ENCODE measurements around the gene PILRA.
"Not testable (repeated sequence)": the region's sequence is repeated elsewhere in the genome, so short reads cannot be mapped to it uniquely, and the experiment has no call there.

Gene PILRA

DNA sequence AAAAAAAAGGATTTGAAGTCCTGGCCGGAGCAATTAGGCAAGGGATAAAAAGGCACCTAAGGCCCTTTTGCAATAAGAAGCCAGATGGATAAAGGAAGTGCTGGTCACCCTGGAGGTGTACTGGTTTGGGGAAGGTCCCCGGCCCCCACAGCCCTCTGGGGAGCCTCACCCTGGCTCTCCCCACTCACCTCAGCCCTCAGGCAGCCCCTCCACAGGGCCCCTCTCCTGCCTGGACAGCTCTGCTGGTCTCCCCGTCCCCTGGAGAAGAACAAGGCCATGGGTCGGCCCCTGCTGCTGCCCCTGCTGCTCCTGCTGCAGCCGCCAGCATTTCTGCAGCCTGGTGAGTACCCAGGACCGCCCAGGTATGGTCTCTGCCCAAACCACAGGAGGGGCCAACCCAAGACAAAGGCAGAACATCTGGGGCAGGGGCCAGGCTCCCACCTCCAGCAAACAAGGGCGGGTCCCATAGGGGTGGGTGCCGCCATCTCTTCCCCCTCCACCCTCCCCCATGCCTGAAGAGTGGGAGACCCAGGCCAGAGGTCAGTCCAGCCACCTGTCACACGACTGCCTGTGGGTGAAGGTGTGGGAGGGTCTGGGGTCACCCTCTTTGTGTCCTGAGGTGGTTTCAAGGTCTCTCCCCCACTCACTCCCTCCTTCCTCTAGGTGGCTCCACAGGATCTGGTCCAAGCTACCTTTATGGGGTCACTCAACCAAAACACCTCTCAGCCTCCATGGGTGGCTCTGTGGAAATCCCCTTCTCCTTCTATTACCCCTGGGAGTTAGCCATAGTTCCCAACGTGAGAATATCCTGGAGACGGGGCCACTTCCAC, 15.0 kb upstream of the PILRA start, which contains the start of gene PILRB:
Gene PILRB (plus strand): TSS at position 91 of the 830 bp plus-strand sequence. CDS start 186 bp downstream, at position 277.
- DNase-seq, result no peak

DNA sequence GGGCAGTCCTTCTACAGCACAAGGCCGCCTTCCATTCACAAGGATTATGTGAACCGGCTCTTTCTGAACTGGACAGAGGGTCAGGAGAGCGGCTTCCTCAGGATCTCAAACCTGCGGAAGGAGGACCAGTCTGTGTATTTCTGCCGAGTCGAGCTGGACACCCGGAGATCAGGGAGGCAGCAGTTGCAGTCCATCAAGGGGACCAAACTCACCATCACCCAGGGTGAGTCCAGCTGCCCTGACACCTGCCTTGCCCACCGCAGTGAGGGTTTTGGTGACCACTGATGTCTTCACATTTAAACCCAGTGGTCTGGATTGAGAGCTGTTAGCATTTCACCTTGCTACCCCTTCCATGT, 14.5 kb upstream of the PILRA start:
- no peak for DNase-seq

DNA sequence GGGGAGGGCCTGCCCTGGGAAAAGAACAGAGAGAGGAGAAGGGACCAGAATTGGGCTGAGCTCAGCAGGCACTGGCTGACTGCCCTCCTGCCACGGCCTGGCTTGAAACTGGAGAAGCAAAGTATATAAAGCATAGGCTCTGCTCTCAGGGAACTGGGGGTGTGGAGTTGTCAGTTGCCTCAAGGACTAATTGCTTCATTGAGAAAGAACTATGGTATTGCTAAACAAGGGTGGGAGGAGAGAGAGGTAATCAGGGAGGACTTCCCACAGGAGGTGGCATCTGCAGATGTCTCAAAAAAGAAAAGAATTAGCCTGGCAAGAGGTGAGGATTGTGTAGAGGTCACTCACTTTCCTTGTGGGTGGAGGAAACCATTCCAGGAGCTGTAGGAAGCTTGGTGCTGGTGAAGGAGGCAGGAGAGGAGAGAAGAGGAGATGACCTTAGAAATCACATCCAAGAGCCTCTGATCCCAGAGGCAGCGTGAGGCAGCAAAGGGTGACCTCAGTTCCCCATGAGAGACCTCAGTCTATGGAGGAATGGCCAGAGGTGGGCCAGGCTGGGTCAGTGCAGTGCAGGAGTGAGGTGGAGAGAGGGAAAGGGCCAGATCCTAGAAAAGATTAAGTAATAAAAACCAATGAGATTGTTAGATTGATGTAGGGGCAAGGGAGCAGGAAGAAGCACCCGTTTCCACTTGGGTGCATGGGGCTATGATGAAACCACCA, 13.0 kb upstream of the PILRA start:
- DNase-seq, result no peak

DNA sequence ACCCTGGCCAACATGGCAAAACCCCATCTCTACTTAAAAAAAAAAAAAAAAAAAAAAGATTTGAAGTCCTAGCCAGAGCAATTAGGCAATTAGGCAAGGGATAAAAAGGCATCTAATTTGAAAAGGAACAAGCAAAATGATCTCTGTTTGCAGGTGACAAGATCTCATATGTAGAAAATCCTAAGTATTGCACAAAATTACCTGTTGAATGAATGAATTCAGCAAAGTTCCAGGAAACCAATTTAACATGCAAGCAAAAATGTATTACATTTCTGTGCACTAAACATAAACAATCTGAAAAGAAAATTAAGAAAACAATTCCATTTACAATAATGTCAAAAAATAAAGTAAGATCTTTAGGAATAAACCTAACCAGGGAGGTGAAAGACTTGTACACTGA, 10.2 kb upstream of the PILRA start:
- DNase-seq, result no peak

DNA sequence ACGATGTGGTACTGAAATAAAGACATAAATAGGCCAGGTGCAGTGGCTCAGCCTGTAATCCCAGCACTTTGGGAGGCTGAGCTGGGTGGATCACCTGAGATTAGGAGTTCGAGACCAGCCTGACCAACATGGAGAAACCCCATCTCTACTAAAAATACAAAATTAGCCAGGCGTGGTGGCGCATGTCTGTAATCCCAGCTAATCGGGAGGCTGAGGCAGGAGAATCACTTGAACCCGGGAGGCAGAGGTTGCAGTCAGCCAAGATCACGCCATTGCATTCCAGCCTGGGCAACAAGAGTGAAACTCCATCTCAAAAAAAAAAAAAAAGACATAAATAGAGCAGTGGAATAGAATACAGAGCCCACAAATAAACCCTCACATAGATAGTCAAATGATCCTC, 9.5 kb upstream of the PILRA start:
- DNase-seq, result not testable (repeated sequence)

DNA sequence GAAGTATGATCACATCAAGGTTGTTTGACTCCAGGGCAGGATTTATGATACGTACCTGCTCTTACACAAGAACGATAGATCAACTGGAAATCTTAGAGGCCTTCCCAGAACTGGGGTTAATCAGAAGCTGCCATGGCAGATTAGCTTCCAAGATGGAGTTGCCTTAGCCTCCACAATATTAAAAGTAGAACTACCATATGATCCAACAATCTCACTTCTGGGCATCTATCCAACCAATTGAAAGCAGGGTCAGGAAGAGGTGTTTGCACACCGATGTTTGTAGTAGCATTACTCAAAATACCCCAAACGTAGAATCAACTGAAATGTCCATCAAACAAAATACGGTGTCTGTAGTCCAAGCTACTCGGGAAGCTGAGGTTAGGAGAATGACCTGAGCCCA, 8.8 kb upstream of the PILRA start:
- no peak for DNase-seq

DNA sequence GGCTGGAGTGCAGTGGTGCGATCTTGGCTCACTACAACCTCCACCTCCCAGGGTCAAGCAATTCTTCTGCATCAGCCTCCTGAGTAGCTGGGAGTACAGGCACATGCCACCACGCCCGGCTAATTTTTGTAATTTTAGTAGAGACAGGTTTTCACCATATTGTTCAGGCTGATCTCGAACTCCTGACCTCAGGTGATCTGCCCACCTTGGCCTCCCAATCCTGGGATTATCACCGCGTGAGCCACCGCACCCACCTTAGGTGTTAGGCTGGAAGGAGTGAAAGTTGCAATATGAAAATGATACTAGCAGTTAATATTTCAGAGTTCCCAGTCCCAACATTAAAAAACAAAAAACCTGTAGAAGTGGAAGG, 7.3 kb upstream of the PILRA start:
- not testable (repeated sequence) for DNase-seq

DNA sequence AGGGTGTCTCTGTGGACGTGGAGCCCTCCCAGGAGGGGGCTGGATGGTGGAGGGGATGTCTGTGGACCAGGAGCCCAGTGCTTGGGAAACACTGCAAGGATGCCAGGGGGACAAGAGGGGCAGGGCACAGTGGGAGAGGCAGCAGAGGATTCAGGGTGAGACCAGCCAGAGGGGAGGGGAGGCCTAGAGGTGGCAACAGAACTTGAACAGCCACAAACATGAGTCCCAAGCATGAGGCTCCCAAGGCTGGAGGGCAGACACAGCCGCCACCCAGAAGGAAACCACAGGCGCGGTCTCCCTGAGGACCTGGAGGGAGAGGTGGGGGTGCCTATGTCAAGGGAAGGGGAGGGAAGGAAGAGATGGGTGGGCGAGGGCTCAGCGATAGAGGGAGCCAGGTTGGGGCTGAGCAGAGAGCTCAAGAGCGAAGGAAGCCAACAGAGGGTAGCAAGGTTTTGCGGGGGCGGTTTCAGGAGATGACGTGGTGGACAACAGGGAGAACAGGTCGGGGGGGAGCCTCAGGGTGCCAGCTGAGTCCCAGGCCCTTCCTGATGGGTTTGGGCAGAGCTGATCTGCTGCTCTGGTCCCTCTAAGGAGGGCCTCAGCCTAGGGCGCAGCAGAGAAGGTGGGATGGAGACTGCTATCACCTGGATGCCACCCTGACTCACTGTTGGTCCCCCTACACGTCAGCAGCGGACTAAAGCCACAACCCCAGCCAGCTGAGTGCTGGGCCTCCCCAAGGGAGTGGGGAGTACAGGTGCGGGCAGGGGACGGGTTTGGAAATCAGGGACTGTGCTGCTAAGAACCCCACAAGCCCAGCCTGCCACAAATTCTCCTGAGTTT, 6.7 kb upstream of the PILRA start:
- no peak for DNase-seq

DNA sequence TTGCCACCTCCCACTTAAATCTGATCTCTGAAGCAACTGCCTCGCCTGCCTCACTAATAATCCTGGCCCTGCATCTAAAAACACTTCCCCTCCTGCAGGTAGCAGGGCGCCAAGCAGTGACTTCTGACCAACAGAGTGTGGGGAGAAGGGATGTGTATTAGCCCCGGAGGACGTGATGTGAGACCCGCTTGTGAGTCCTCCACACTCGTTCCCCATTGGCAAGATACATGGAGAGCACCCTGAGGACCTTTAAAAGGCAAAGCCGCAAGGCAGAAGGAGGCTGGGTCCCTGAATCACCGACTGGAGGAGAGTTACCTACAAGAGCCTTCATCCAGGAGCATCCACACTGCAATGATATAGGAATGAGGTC, 6.1 kb upstream of the PILRA start:
- no peak for DNase-seq

DNA sequence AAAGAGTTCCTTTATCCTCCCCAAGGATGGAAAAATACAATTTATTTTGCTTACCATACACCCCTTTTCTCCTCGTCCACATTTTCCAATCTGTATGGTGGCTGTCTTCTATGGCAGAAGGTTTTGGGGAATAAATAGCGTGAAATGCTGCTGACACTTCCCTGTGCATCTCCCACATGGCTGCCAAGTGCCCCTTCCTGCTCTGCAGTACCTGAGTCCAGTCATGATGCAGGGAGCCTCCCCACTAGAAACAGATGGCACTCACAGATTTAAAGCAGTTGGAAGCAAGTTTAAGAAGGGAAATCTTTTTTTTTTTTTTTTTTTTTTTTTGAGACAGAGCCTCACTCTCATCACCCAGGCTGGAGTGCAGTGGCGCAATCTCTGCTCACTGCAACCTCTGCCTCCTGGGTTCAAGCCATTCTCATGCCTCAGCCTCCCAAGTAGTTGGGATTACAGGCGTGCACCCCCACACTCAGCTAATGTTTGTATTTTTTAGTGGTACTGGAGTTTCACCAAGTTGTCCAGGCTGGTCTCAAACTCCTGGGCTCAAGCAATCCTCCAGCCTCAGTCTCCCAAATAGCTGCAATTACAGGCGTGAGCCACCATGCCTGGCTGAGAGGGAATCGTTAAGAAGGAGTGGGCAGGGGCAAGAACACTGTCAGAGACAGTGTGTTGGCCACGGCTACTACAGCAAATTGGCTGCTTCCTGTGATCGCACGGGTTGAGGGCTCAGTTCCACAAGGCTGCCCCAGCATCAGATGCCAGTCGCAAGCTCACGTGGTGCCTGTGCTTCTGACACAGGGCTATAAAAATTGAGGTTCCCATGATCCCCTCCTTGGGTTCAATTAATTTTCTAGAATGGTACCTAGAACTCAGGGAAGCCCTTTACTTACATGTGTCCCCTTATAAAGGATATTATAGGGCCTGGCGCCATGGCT, 5.3 kb upstream of the PILRA start:
- no peak for DNase-seq

DNA sequence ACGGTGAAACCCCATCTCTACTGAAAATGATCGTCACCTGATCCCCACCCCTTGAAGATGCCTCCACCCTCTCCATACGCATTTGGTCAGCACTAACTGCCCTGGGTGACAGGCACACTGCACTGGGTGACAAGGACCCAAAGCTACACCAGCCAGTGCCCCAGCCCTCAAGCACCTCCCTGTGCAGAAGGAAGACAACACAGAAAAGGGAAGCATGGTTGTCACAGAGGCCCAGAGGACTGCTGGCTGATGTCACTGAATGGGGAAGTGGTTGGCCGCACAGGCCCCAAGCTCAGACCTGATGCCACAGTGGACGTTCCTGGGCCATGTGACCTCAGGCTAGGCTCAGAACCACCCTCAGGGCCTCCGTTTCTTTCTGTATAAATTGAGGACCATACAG, 4.2 kb upstream of the PILRA start:
- DNase-seq, result no peak

DNA sequence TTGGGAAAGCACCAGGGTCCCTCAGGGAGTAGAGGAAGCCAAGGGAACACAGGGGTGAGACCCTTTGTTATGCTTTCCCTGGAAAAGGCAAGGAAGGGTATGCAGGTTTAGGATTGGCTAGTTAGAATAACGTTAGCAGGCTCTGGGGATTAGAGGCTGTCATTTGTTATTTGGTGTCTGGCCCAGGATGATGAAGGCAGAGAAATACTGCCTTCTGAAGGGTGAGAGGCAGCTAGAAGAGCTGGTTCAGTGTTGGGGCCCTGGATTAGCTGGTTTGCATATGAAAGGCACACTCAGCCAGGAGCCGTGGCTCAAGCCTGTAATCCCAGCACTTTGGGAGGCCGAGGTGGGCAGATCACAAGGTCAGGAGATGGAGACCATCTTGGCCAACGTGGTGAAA, 3.0 kb upstream of the PILRA start:
- no peak for DNase-seq

DNA sequence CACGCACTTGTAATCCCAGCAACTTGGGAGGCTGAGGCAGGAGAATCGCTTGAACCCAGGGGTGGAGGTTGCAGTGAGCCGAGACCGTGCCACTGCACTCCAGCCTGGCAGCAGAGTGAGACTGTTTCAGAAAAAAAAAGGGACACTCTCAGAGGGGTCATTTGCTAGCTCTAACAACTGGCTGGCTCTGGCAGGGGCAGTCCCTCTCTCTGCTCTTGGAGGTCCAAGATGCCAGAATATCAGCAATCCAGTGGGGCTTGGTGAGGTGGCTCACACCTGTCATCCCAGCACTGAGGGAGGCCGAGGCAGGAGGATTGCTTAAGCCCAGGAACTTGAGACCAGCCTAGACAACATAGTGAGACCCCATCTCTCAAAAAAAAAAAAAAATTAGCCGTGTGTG, 2.5 kb upstream of the PILRA start:
- no peak for DNase-seq

DNA sequence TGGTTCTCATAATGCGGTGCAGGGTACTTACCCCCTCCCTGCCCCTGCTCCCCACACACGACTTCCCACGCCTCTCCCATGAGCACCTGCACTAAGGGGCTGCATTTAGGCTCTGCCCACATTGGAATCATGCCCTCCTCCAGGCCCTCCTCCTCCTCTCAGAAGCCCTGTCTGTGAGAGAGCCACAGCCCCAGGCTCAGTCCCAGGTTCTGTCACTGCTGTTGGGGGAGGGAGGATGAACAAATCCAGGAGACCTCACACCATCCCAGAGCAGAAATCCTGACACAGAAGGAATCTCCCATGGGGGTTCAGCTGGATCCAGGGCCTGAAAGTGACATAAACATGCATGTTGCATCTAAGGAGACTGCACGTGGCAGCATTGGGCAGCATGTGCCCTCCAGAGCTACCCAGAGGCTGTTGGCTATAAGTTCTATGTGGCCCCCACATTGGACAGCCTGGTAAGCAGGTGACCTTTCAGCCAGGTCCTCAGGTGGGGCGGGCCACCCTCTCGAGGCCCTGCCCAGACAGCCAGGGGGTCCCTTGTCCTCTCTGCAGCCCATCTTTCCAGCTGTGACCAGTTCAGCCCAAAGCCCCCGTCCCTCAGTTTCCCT, 1.6 kb upstream of the PILRA start:
- no peak for DNase-seq

DNA sequence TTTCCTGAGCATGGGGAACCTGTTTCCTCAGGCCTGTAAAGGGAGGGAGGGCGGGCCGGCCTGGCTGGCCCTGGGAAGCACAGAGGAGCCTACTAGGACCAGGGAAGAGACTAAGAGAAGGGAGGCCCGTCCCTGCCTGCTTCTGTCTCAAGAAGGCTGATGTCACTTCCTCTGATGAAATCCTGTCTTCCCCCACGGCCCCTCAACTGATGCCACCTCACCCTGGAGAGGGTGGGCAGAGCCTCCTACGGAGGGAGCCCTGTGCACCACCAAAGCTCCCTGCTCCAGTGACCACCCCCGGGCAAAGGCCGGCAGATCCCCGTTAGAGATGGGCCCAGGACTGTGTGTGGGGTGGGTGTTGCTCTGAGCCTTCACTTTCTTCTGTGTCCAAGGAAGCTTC, 1.0 kb upstream of the PILRA start:
- DNase-seq, result no peak

DNA sequence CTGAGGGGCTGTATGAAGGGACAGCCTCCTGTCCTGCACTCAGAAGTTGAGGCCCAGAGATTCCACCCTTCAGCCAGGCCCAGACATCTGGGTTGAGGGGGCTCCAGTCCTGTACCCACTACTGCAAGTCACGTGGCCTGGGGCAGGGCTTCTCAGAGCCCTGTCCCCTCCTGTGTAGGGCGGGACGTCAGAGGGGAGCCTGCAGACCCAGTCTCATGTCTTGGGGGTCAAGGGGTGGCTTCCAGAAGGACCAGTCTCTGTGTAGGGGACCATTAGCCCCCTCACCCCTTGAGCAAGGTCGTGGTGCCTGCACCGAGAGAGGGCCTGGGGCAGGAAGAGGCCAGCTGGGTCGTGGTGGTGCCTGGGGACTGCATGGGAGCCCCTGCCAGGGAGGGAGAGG, 593 bp upstream of the PILRA start:
- DNase-seq, result no peak

DNA sequence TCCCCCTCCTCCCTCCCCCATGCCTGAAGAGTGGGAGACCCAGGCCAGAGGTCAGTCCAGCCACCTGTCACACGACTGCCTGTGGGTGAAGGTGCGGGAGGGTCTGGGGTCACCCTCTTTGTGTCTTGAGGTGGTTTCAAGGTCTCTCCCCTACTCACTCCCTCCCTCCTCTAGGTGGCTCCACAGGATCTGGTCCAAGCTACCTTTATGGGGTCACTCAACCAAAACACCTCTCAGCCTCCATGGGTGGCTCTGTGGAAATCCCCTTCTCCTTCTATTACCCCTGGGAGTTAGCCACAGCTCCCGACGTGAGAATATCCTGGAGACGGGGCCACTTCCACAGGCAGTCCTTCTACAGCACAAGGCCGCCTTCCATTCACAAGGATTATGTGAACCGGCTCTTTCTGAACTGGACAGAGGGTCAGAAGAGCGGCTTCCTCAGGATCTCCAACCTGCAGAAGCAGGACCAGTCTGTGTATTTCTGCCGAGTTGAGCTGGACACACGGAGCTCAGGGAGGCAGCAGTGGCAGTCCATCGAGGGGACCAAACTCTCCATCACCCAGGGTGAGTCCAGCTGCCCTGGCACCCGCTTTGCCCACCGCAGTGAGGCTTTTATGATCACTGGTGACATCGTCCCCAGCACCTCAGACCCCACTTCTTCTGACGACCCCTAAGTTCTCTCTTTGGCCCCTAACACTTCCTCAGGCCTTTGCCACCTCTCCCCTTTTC, 747 bp downstream of the PILRA start:
- DNase-seq, result not testable (repeated sequence)

DNA sequence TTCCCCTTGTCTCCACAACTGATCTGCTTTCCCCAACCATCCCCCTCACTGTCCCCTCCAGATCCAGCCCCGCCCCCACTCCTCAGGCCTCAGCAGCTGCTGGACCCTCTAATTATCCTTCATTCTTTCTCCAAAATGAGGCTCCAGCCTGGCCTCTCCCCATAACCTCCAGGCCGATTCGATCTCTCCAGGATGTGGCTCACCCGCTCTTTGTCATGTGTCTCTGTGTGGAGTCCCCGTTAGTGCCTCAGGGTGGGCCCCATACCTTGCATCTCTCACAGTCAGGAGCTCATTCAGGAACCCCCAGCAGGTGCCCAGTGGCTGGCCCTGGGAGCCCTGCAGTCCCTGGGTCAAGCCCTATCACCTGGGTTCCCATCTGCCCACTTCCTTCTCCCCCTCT, 1.3 kb downstream of the PILRA start:
- DNase-seq, result no peak

DNA sequence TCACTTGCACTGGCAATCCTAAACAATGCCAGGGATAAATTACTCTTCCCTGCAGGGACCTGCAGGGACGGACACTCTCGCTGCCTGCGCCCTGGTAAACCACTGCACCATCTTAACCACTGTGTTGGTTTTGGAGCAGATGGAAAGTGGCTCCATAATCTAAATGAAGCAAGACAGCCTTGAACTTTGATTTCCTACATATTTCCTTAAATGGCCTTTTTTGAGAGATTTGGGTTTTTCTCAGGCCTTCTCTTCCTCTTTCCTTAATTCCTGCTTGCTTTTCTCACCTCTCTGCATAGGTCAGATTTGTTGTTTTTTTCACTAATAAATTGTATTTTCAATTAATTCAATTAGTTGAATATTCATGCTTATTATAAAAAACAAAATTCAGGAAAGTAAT, 2.8 kb downstream of the PILRA start:
- DNase-seq, result no peak

DNA sequence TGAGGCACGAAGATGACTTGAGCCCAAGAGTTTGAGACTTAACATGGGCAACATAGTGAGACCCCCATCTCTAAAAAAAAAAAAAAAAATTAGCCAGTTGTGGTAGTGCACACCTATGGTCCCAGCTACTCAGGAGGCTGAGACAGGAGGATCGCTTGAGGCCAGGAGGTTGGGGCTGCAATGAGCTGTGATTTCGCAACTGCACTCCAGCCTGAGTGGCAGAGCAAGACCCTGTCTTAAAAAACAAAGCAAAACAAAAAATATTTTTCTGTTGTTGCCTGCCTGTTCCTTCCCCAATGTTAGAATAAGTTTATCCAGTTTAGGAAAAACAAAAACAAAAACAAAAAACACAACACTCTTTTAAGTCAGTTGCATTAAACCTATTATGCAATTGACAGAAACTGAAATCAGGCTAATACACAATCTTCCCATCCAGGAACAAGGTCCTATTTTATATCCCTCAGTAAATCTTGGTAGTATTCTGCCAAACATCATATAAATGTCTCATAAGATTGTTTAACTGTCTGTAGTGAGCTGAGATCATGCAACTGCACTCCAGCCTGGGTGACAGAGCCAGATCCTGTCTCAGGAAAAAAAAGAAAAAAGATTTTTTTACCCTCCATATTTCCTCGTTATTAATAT, 4.9 kb downstream of the PILRA start:
- DNase-seq, result no peak

DNA sequence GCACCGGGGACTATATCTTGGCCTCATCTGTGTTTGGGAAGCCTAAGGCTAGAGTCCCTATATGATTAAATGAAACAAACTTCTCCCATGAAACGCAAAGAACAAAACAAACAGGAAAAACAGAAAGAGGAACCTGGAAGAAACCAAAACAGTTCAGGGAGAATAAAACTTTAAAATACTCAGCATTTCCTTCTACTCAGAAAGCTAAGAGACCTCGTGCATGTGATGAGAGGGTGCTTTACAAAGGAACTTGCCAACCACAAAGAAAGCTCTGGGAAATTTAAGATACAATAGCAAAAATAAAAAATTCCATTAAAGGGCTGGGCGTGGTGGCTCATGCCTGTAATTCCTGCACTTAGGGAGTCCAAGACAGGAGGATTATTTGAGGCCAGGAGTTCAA, 6.9 kb downstream of the PILRA start:
- DNase-seq, result no peak
